Heart left ventricle (tissue), 13 donors: ENCODE data around the gene IL17RA.

Experiments used
- CTCF ChIP-seq, 12 donors: fragments of 200-600 bp; sonication (generic) in 4 of 12; IDR thresholded peaks; one replicate each; pipeline versions ENCODE4 v1.5.0 to v1.8.0; 2018 to 2022; ENCODE audit warnings: antibody characterized with exemption in 12 of 12, mild to moderate bottlenecking in 5 of 12
- POLR2A ChIP-seq, 2 donors: fragments of 450-650 bp; IDR thresholded peaks; one replicate each; pipeline ENCODE4 v1.6.1; 2017; ENCODE audit warnings: antibody characterized with exemption in 2 of 2, mild to moderate bottlenecking in 2 of 2, moderate library complexity in 2 of 2
- donor health status: ischemic (EF 13 %, LVEDD 7.1; RV severe dilation, severe dysfunction).
- donor health status: DM: no; HTN: yes; CAD: no.
- donor health status: DM: no; HTN: no; CAD: no.
- donor health status: ischemic (EF 25% LVEDD 6.9; RV normal size, moderate dysfunction).
- donor health status: ischemic (EF 25% LVEDD 5.7; RV mildly dilated, moderate dysfunction).
- donor health status: ischemic (EF 35%, LVEDD 5.7; RV mildly dilated, moderate dysfunction).
- donor health status: nonischemic (EF 11% LVEDD 7.7; RV severe dilation, severe dysfunction).
- donor health status: DM: yes; HTN: yes; CAD: no.
- donor health status: PGD.
- donor health status: ischemic (EF 29% LVEDD 5.4; RV normal size, mild dysfunction).
- donor health status: nonischemic (EF 23%, LVEDD 6.1; RV moderate dilation, normal function).

GRCh38 chr22:17104336-17104935 lies 19.6 kb downstream of the IL17RA start:
- TF ChIP-seq CTCF (IDR thresholded peaks at IDR 0.05), result no peak
- no peak for TF ChIP-seq POLR2A (IDR thresholded peaks at IDR 0.05)
